ENCODE data around the gene TP63.

Gene TP63

GRCh38 chr3:189684317-189684716 lies 53.1 kb downstream of the TP63 start:
- no peak for DNase-seq (ENCODE audit: low spot score)

- DNase-seq (ENCODE audit: low spot score), result no peak
Observed at GRCh38 chr3:189685291-189685690, 54.1 kb downstream of the TP63 start.

DNA sequence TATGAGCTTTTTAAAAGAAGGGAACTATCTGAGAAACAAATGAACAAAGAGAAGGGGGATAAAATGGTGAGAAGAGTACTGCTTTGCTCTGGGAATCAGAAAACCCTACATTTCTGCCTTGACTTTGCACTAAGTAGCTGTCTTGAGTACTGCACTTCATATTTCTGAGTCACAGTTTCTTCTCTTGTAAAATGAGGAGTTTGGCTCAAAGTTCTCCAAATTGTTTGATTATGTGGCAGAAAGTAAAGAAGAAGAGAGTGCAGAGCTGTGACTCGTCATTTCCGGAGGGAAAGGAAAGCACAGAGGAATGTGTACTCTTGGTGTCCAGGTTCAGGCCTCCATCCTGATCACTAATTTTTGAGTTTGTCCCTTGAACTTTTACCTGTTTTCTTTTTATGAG lies 54.7 kb downstream of the TP63 start:
- no peak for DNase-seq (ENCODE audit: low spot score)

DNA sequence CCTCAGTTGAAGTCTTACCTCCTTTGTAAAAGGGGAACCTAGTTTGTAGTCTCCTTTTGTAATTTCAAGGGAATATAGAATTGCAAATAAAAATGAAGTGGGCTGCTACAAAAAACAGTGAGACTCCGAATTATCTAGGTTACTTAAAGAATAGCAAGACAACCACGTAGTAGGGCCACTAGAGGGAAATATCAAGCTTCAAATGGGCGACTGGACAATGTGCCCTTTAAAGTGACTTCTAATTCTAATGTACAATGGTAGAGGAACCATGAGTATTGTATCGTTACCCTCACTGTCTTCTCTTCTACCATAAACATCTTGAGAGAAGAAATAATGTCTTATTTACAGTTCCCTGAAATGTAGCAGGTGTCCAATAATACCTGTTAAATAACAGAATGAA lies 56.3 kb downstream of the TP63 start:
- DNase-seq (ENCODE audit: low spot score), result no peak

DNA sequence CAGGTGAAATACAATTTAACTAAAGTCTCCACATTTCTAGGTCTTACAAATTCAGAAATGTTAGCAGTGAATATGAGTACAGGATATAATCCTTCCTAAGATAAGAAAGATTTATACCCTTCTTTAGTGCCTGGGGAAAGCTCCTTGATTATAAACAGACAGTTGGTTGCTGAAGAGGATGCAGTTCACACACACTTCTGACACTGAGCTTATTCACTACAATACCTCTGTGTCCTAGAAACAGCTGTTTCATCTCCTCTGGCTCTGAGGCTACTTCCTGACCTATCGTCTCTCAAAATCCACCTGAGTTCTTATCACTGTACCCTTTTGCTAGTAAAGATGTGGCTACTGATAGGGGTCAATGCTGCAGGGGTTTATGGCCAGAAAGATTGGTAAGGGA lies 57.1 kb downstream of the TP63 start:
- DNase-seq (ENCODE audit: low spot score), result no peak

DNA sequence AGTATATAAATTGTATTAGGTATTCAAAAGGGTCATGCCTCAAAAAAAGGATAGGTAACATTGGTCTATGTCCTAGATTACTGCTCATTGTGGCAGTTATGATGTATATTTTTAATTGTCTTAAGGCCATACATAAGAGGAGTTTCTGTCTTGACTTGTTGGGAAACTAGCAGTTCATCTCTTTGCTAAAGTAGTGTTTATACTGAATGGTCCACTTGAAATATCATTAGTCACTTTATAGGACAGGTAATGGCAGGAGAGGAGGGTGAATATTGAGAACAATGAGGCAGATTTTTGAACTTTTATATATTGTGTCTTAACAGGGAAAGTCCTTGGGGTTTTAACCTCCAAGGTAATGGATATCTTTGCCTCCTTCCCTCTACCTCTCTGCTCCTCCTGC lies 58.4 kb downstream of the TP63 start:
- no peak for DNase-seq (ENCODE audit: low spot score)

- no peak for DNase-seq (ENCODE audit: low spot score)
Observed at GRCh38 chr3:189690237-189690636, 59.0 kb downstream of the TP63 start.

DNA sequence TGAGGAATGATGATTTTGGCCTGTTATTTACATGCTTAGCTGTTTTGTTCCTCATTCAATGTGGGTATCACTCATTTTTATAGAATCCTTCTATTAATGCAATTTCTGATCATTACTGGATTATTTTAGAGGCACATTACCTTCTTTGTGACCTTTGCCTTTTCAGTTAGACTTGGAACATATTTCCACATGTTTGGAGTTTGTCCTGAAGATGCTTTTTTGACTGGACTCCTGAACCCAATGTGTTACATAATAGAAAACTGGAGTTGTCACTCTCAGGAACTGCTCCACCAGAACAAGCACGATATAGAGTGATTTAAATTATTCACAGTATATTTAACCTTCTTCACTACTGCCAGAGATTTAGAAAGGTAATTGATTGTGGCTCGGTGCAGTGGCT lies 59.5 kb downstream of the TP63 start:
- DNase-seq (ENCODE audit: low spot score), result no peak

DNA sequence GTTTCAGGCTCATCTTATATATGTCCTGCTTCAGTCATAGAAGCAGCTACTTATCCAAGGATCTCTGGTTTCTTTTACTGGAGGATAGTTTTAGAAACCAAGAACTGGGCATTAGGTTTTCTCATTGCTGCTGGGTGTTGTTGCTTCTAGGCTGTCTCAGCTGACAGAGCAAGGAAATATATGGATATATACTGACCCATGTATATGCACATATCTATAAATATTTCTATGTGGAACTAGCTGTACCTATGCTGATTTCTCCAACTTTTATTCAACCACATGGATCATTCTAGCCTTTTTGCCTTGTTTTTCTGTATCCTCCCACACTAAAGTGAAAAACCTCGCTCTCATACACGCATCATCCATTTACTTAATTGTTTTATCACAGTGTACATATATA lies 64.2 kb downstream of the TP63 start:
- DNase-seq (ENCODE audit: low spot score), result no peak

DNA sequence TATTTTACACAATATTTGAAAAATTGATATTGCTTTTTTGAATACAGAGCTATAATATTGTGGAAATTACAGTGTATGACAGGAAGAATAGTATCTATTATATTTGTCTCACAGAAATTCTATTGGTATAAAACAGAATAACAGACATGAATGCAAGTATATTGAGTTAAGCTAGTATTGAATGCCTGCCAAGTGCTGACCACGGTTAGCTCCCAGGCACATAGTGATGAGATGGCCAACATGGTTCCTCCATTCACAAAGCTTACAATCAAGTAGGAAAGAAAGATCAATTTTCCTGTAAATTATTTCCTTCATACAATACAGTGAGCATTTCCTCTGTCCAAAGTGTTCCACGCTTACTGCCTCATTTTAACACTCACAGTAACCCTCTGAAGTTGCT lies 67.6 kb downstream of the TP63 start:
- DNase-seq (ENCODE audit: low spot score), result no peak

GRCh38 chr3:189699885-189700284 lies 68.7 kb downstream of the TP63 start:
- DNase-seq (ENCODE audit: low spot score), result no peak

DNA sequence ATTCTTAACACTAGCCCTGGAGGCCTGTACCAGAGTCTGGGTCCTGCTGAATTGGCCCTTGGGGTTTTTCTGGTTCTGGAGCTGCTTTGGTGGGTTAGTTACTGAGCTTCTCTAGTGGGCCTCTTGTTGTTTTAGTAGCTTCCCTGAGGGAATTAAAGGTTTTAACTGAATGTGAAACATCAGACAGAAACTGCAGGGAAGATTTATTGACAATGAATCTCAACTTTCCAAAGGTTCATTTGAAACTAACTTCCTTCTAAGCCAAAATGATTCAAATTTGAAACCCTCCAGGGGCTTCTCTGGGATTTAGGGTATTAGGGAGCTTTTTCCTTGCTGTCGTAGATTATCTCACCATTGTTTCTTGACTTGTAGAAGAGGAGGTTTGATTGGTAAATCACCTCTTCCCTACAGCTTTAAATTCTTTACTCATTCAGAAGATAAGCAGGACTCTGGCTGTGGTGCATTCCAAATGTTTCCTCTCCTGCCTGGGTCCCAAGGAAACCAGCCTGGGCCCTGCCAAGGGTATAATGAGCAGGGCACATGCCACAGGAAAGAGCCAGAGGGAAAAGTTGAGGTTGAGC lies 71.0 kb downstream of the TP63 start:
- no peak for DNase-seq (ENCODE audit: low spot score)

- DNase-seq (ENCODE audit: low spot score), result no peak
Observed at GRCh38 chr3:189703865-189704264, 72.7 kb downstream of the TP63 start.

GRCh38 chr3:189708375-189708774 lies 77.2 kb downstream of the TP63 start:
- no peak for DNase-seq (ENCODE audit: low spot score)

- DNase-seq (ENCODE audit: low spot score), result no peak
Observed at GRCh38 chr3:189710620-189711402, 79.6 kb downstream of the TP63 start.

- DNase-seq (ENCODE audit: low spot score), result no peak
Observed at GRCh38 chr3:189712906-189713483, 81.8 kb downstream of the TP63 start.

DNA sequence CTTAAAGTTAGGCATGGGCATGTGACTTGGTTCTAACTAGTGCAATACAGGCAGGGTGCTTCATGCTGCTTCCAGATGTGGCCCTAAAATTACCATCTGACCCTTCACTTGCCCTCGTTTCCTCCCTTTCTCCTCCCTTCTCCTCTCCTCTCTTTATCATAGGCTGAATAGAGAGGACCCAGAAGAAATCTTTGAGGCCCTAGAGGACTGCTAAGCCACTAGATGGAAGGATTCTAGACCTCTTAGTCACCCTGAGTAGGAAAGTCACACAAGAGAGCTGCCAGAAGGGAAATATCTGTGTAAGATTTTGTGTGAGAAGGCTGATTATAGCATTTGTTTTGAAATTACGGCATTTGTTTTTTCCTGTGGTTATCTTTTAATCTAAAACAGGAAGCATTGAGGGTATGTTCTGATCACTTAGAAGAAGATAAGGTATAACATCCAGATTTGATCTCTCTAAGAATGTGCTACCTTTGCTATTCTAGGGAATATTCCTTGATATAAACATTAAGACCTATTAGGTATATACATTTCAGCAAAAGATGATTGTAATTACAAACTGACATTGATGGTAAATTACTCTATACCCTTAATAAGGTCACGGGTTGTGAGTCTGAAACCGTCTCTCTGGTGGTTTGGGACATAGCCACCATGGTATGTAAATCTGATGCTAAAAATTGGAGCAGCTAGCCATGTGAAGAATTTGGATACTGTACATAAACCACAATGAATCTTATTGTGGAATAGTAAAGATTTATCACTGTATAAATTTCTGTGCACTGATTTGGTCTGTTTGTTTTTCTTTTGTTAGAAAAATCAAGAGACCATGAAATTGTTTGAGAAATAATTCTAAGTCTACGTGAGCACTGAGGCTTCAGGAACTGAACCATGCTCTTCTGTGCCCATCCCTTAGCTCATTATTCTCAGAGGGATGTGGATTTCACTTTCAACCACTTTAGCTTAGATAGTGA lies 84.1 kb downstream of the TP63 start:
- DNase-seq (ENCODE audit: low spot score), result no peak

GRCh38 chr3:189718215-189718614 lies 87.0 kb downstream of the TP63 start:
- DNase-seq (ENCODE audit: low spot score), result no peak

DNA sequence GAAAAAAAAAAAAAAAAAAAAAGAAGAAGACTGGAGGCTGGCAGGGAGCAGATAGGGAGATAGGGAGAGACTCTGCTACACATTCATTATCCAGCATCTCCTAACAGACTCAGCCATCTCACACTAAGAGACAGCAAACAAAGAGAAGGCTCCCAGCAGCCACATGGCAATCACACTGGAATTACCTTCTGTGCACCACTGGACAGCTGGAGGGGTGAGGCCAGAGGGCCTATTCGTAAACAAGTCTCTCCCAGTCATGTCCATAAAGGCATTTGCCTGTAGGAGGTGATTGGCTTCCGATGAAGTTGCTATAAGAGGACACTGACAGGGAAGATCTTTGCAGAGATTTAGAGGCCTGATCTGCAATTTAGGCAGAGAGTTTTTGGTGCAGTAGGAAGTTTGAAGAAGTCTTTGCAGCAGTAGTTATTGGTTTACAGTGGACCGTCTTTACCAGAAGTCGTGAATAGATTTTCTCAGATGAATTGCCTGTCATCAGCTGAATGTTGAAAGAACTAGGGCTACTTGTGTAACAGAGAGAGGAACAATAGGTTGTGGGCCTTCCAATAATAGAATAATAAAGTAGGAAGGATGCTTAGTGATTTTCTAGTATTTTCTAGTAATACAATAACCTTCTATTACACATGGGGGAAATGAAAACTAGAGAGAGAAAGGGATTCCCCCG lies 89.7 kb downstream of the TP63 start:
- no peak for DNase-seq (ENCODE audit: low spot score)

GRCh38 chr3:189721873-189722665 lies 90.9 kb downstream of the TP63 start:
- no peak for DNase-seq (ENCODE audit: low spot score)

DNA sequence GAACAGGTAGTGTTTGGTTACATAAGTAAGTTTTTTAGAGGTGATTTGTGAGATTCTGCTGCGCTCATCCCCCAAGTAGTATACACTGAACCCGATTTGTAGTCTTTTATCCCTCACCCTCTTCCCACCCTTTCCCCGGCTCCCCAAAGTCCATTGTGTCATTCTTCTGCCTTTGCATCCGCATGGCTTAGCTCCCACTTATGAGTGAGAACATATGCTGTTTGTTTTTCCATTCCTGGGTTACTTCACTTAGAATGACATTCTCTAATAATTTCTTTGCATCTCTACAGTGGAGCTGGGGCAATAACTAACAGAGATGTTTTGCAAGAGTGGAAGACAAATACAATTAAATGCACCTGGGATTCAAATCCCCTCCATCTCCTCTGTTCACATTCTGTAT lies 93.2 kb downstream of the TP63 start:
- DNase-seq (ENCODE audit: low spot score), result no peak

Data from CD4-positive, alpha-beta T cell treated with Interleukin-6 at 100 ng/mL for 8 hours (primary cell).